GM21737 (cell line): Measurements from ENCODE around the gene UBA5.
A peak's percentile ranks its signal among the peaks of the same experiment; 100 is the strongest.
"Not testable (repeated sequence)": the region's sequence is repeated elsewhere in the genome, so short reads cannot be mapped to it uniquely, and the experiment has no call there.

ENCODE experiments used
- ATAC-seq: cut with Tn5 transposase; IDR thresholded peaks from one replicate; pipeline ENCODE4 v1.9.1; 2021; ENCODE audit warnings: mild to moderate bottlenecking, moderate library complexity; ENCODE audit not compliant: unreplicated experiment

UBA5 gene

DNA sequence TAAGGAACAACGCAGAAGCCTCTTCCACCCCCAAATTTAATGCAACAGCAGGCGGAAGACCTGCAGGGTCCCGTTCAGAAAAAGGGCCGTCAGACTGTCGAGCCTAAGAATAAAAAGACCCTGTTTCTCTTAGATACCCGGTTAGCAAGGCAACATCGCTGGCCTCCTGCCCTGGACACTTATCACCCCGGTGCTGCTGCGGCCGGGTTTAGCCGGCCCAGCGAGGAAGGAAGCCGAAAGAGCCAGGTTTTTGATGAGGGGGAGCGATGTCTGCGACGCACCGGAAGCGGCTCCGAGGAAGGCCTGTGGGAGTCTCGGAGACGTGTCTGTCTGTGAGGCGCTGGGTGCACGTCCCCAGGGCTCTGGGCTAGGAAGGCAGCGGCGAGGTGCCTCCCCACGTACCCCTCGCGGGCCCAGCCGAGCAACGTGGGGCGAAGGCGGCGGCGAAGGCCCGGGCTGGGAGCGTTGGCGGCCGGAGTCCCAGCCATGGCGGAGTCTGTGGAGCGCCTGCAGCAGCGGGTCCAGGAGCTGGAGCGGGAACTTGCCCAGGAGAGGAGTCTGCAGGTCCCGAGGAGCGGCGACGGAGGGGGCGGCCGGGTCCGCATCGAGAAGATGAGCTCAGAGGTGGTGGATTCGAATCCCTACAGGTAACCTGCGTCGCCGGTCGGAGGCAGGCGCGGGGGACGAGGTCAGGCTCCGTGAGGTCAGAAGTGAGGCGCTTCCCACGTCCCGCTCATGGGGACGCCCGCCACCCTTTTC is at the start of gene UBA5:
TSS of gene UBA5 (plus strand) at position 278 of the 759 bp plus-strand sequence. CDS start at position 487, 209 bp downstream.
- ATAC-seq = peak; percentile 53

GRCh38 chr3:132615301-132615700 is 44.8 kb upstream of the UBA5 start:
- not testable (repeated sequence) for ATAC-seq

GRCh38 chr3:132615881-132616280 is 44.2 kb upstream of the UBA5 start:
- ATAC-seq = no peak

DNA sequence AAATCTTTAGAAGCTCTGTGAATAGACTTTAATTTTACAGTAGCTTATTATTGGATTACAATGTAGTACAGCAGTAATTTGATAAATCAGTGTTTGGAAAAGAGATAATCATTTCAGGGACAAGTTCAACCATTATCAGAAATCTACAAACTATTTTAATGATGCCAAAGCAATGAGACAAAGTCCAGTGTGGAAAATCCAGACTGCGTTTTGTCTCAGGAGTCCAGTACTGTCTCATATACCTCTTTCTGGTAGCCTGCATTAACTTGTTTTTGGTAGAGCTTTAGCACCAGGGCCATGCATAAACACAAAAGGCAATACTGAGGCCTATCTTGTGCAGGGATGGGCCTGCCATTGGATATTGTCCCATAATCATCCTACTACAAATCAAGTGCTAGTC is 43.3 kb upstream of the UBA5 start:
- ATAC-seq = no peak

- no peak for ATAC-seq
Measured at GRCh38 chr3:132622148-132622547, 38.0 kb upstream of the UBA5 start.

DNA sequence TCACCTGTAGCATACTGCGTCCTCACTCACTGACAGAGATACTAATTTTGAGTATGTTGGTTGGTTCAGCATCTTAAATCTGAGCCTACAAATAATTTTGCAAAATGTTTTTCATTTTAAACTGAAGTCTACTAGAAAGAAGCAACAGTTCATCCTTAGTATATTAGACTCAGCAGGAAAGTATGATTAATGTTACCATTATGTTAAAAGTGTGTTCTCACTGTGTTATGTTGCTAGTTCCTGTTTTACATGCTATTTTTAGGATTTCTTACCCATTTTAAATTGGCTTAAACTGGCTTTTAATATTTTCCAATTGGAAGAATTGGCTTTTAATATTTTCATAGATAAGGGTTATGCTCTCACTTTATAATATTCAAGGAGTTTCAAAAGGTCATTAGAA is 37.4 kb upstream of the UBA5 start:
- ATAC-seq = no peak

DNA sequence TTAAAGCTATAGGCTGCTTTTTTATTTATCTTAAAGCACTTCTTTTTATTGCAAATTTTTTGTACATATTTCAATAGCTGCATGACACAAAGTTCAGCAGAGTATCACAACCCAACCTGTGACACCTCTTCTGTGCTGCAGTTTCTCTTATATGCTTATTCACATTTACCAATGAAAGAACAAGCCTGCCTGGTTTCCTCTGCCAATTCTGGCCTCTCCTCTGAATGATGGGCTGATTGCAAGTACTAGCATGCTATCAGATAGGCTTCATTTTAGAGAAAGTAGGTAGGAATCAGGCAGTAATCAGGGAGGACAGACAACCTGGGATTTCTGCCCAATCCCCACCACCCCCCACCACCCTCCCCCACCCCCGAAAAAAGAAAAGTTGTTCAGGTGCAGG is 36.5 kb upstream of the UBA5 start:
- no peak for ATAC-seq

GRCh38 chr3:132624790-132625189 is 35.3 kb upstream of the UBA5 start:
- ATAC-seq = no peak

- no peak for ATAC-seq
Measured at GRCh38 chr3:132625613-132626012, 34.5 kb upstream of the UBA5 start.

DNA sequence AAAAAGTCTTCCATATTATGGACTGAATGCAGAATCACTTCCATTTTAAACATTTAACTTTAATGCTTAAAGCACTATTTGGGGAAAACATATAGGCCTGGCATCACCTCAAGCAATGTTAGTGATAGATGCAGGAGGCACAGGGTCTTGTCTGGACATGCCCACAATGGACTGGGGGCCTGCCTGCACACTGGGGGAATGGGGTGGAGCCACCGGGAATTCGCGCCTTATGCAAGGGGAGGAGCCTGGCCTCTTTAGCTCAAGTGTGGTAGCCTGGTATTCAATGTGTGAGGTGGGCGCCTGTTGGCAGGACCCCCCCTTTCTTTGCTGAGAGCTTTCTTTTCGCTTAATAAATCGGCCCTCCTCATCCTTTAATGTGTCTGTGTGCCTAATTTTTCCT is 33.2 kb upstream of the UBA5 start:
- ATAC-seq = no peak

DNA sequence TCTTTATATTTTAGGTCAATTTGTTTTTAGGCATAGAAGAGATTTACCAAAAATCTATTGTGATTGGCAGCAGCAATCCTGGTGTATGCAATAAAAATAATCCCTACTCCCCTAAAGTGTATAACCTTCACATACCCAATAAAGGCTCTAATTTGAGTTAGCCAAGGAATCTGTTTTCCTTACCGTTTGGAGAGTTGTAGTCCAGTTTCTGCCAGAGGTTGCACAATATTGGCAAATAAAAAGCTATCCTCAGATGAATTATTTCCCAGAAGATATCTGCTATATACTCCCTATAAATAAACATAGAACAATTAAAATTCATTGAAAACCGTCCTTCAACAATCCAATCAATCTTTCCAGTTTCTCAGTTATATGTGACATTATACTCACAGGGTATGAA is 32.0 kb upstream of the UBA5 start:
- ATAC-seq = no peak

DNA sequence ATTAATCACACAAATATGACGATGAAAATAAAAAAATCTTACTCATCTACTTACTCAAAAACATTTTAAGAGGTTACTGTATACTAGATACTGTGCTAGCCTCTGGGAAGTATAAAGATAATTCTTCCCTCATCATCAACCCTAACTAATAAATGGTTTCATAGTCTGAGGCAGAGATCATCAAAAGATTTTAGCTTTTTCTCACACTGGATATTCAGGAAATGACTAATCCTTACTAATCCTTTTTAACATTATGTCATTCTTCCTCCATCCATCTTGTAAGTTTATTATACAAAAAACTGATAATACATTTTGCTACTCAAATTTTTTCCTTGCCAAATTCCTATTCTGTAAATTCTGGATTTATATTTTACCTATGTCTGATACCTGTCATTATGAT is 30.2 kb upstream of the UBA5 start:
- no peak for ATAC-seq

DNA sequence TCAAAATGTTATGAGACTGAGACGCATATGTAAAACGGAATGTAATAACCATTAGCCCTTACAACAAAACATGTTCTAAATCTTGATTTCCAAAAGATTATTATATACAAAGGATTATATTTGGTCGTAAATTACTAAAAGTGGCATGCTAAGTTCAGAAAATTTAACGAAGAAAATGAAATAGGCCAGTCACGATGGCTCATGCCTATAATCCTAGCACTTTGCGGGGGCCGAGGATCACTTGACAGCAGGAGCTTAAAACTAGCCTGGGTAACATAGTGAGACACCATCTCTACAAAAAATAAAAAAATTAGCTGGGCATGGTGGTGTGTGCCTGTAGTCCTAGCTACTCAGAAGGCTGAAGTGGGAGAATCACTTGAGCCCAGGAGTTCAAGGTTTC is 29.5 kb upstream of the UBA5 start:
- no peak for ATAC-seq

DNA sequence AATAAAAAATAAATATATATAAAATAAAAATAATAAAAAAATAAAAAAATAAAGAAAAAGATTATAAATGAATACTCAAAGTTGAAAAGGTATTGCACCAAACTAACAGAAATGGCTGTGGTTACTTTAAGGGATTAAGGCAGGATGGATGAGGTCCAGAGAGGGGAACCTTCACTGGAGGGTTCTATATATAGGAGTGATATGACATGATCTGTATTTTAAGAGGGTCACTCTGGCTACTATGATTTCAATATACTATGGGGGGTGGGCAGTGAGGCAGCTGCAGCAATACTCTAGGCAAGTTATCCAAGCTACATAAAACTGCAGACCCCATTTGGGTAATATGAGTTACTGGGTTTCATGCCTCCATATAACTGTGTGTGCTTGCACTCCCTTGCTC is 25.1 kb upstream of the UBA5 start:
- no peak for ATAC-seq

- ATAC-seq = no peak
Measured at GRCh38 chr3:132637590-132637989, 22.5 kb upstream of the UBA5 start.

GRCh38 chr3:132638706-132639105 is 21.4 kb upstream of the UBA5 start:
- ATAC-seq = no peak

GRCh38 chr3:132641427-132641826 is 18.7 kb upstream of the UBA5 start:
- not testable (repeated sequence) for ATAC-seq

DNA sequence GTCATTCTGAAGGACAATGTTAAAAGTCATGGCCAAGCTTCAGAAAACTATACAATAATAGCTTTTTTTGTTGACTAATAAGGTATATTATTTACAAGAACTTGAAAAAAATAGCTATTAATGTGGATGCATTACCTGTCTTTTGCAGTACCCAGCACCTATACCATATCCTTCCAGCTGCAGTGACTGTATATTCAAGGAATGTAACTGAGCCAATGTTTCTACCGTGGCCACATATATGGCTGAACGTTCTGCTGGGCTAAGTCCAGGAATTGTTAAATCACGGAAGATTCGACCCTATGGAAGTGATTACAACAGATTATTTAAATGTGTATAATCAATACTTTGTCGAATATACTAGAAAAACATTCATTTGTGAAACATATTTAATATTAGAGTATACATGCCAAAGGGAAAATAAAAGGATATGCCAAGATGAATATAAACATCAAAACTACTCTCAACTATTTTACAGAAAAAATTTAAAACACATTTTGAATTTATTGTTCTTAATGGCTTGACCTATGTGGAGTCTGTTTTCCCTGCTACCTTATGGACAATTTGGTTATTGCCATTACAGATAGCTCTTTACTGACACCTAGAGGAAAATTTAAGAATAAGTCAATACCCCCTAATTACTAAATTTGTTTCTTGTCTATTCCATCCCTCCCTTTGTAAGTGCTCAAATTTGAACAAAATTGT is 18.1 kb upstream of the UBA5 start:
- ATAC-seq = no peak

- ATAC-seq = no peak
Measured at GRCh38 chr3:132642539-132642847, 17.6 kb upstream of the UBA5 start.

- ATAC-seq = no peak
Measured at GRCh38 chr3:132643366-132643765, 16.8 kb upstream of the UBA5 start.

GRCh38 chr3:132645058-132645457 is 15.1 kb upstream of the UBA5 start:
- ATAC-seq = no peak

GRCh38 chr3:132650153-132650552 is 10.0 kb upstream of the UBA5 start:
- no peak for ATAC-seq
